Neural progenitor cell (in vitro differentiated cells): Measurements from ENCODE around the gene CFAP221. TPM values are rescaled to one million over a fixed set of nuclear protein-coding genes. Genes with fewer than 3 reads are reported as not detected.

Source experiments
- DNase-seq: peaks from one replicate; pipeline ENCODE4 v3.0.0-alpha.2; 2016; ENCODE audit warnings: low spot score
- H2AFZ ChIP-seq: fragments of 200-600 bp; sonication (generic); replicated peaks from 2 replicates; pipeline ENCODE4 v1.6.1; 2016; ENCODE audit warnings: antibody characterized with exemption
- H3F3A ChIP-seq: fragments of 200-600 bp; sonication (generic); 2 replicates; pipeline ENCODE4 v1.6.1; 2016; ENCODE audit warnings: antibody characterized with exemption, low read depth
- H3K27ac ChIP-seq: fragments of 200-600 bp; sonication (generic); 2 replicates; pipeline ENCODE4 v1.5.1; 2016; ENCODE audit warnings: mild to moderate bottlenecking
- H3K27me3 ChIP-seq: fragments of 200-600 bp; sonication (generic); 2 replicates; pipeline ENCODE4 v1.6.1; 2016; ENCODE audit warnings: mild to moderate bottlenecking, moderate library complexity
- H3K36me3 ChIP-seq: fragments of 200-600 bp; sonication (generic); 2 replicates; pipeline ENCODE4 v1.5.1; 2016
- H3K4me1 ChIP-seq: fragments of 200-600 bp; sonication (generic); 2 replicates; pipeline ENCODE4 v1.6.1; 2016; ENCODE audit warnings: mixed run types
- H3K4me2 ChIP-seq: fragments of 200-600 bp; sonication (generic); 2 replicates; pipeline ENCODE4 v1.6.1; 2016
- H3K4me3 ChIP-seq: fragments of 200-600 bp; sonication (generic); 2 replicates; pipeline ENCODE4 v1.5.1; 2016
- H3K79me2 ChIP-seq: fragments of 200-600 bp; sonication (generic); 2 replicates; pipeline ENCODE4 v1.6.1; 2016; ENCODE audit warnings: low read depth
- H3K9ac ChIP-seq: fragments of 200-600 bp; sonication (generic); 2 replicates; pipeline ENCODE4 v1.6.1; 2016
- H3K9me3 ChIP-seq: fragments of 200-600 bp; sonication (generic); 2 replicates; pipeline ENCODE4 v1.5.1; 2016; ENCODE audit warnings: low read depth
- H4K20me1 ChIP-seq: fragments of 200-600 bp; sonication (generic); 2 replicates; pipeline ENCODE4 v1.6.1; 2016; ENCODE audit warnings: low read depth
- H3K27ac Mint-ChIP-seq: 3 replicates; pipeline ENCODE4 v1.8.0; 2021; ENCODE audit warnings: mixed read lengths
- H3K27me3 Mint-ChIP-seq: 2 replicates; pipeline ENCODE4 v1.8.0; 2022; ENCODE audit warnings: low read depth, mild to moderate bottlenecking, inconsistent platforms, moderate library complexity, mixed read lengths; ENCODE audit not compliant: insufficient read depth
- H3K36me3 Mint-ChIP-seq: 3 replicates; pipeline ENCODE4 v1.8.0; 2021; ENCODE audit warnings: mixed read lengths
- H3K4me1 Mint-ChIP-seq: 3 replicates; pipeline ENCODE4 v1.8.0; 2021; ENCODE audit warnings: mixed read lengths
- H3K4me3 Mint-ChIP-seq: 3 replicates; pipeline ENCODE4 v1.8.0; 2021; ENCODE audit warnings: mild to moderate bottlenecking, moderate library complexity, mixed read lengths
- H3K9me3 Mint-ChIP-seq: 3 replicates; pipeline ENCODE4 v1.8.0; 2020; ENCODE audit warnings: mixed read lengths
- CTCF ChIP-seq: fragments of 200-600 bp; sonication (generic); IDR thresholded peaks from 2 replicates; pipeline ENCODE4 v1.5.1; 2017; ENCODE audit warnings: antibody characterized with exemption, mild to moderate bottlenecking
- EZH2 ChIP-seq: fragments of 200-600 bp; sonication (generic); IDR thresholded peaks from 2 replicates; pipeline ENCODE4 v1.6.1; 2017; ENCODE audit warnings: antibody characterized with exemption, mild to moderate bottlenecking, moderate library complexity
- EZH2phosphoT487 ChIP-seq: fragments of 200-600 bp; sonication (generic); IDR thresholded peaks from 2 replicates; pipeline ENCODE4 v1.6.1; 2017; ENCODE audit warnings: antibody characterized with exemption
- total RNA-seq: library from RNA; depleted of rRNA; stranded (reverse); fragments of >200 nt; gene quantifications from 2 replicates; pipeline ENCODE4 v1.2.3, GENCODE V29; 2015; ENCODE audit warnings: low replicate concordance

The CFAP221 gene
- total RNA-seq, result 0.74 and 1.5 TPM in 2 replicates

GRCh38 chr2:119544075-119544938, at the start of gene CFAP221:
Gene CFAP221 (plus strand): TSS chr2:119544449. CDS start chr2:119546132, 1,683 bp downstream.
- Histone ChIP-seq H3K27me3 (peaks cover 23% of the 10 kb centered on the region), H3F3A (peaks cover 8% of the 10 kb centered on the region), H3K27ac (peak within 1 kb of the TSS; percentile 46), H3K9me3 (no peaks in the 10 kb centered on the region), H3K4me3 (peak within 1 kb of the TSS; percentile 73), H4K20me1 (no peaks in the 10 kb centered on the region), H2AFZ (peak within 1 kb of the TSS; percentile 98), H3K4me2 (peak within 1 kb of the TSS; percentile 95), H3K4me1 (peaks cover 19% of the 10 kb centered on the region), H3K79me2 (no peaks in the 10 kb centered on the region), H3K36me3 (no peaks in the 10 kb centered on the region), H3K9ac (peak within 1 kb of the TSS; percentile 52)
- peak; percentile 95 for DNase-seq
- TF ChIP-seq CTCF (no peak), EZH2phosphoT487 (no peak), EZH2 (no peak)
- Mint-ChIP-seq H3K36me3 (peaks cover 7% of the 10 kb centered on the region), H3K27me3 (peaks cover 2% of the 10 kb centered on the region), H3K9me3 (peaks cover 2% of the 10 kb centered on the region), H3K4me1 (peaks cover 29% of the 10 kb centered on the region), H3K4me3 (peak within 1 kb of the TSS; percentile 94), H3K27ac (peak within 1 kb of the TSS; percentile 99)

- no peak for DNase-seq
- Histone ChIP-seq H3K4me3 (no peak overlapping the region), H3K36me3 (no peaks in the 10 kb centered on the region), H3K4me1 (no peaks in the 10 kb centered on the region), H4K20me1 (no peaks in the 10 kb centered on the region), H3K9me3 (no peaks in the 10 kb centered on the region), H2AFZ (no peak overlapping the region), H3F3A (no peaks in the 10 kb centered on the region), H3K27ac (no peak overlapping the region), H3K9ac (no peak overlapping the region), H3K27me3 (no peaks in the 10 kb centered on the region), H3K4me2 (no peak overlapping the region), H3K79me2 (no peaks in the 10 kb centered on the region)
- Mint-ChIP-seq H3K36me3 (no peaks in the 10 kb centered on the region), H3K27ac (no peak overlapping the region), H3K4me3 (no peak overlapping the region), H3K27me3 (peaks cover 9% of the 10 kb centered on the region), H3K9me3 (peaks cover 15% of the 10 kb centered on the region), H3K4me1 (peaks cover 10% of the 10 kb centered on the region)
- TF ChIP-seq CTCF, result no peak
- no peak for TF ChIP-seq EZH2phosphoT487
- TF ChIP-seq EZH2, result no peak
Observed at GRCh38 chr2:119495948-119496347, 48.3 kb upstream of the CFAP221 start.

- Histone ChIP-seq H3K27me3 (no peaks in the 10 kb centered on the region), H3K79me2 (no peaks in the 10 kb centered on the region), H3F3A (no peaks in the 10 kb centered on the region), H3K4me3 (no peak overlapping the region), H3K27ac (no peak overlapping the region), H3K4me1 (no peaks in the 10 kb centered on the region), H3K9me3 (no peaks in the 10 kb centered on the region), H3K9ac (no peak overlapping the region), H3K36me3 (no peaks in the 10 kb centered on the region), H2AFZ (no peak overlapping the region), H4K20me1 (no peaks in the 10 kb centered on the region), H3K4me2 (no peak overlapping the region)
- Mint-ChIP-seq H3K4me1 (peaks cover 9% of the 10 kb centered on the region), H3K27ac (no peak overlapping the region), H3K27me3 (peaks cover 9% of the 10 kb centered on the region), H3K9me3 (peaks cover 20% of the 10 kb centered on the region), H3K4me3 (no peak overlapping the region), H3K36me3 (no peaks in the 10 kb centered on the region)
- TF ChIP-seq CTCF (no peak), EZH2phosphoT487 (no peak), EZH2 (no peak)
- no peak for DNase-seq
Observed at GRCh38 chr2:119496682-119497081, 47.6 kb upstream of the CFAP221 start.
